HCT116 (cell line): ENCODE measurements around the gene CHCHD3.

Experiments used
- POLR2A ChIP-seq: IDR thresholded peaks from 2 replicates; pipeline ENCODE4 v1.7.0; 2011; ENCODE audit warnings: borderline replicate concordance; ENCODE audit not compliant: insufficient read depth, insufficient read length; ENCODE audit errors: extremely low read depth
- TF ChIP-seq, protein P1 (sequence below): IDR thresholded peaks from 2 replicates; pipeline ENCODE4 v1.6.1; 2012; ENCODE audit warnings: low read depth
- TF ChIP-seq, protein P2 (sequence below), 3 experiments: fragments of 200-600 bp in 1 of 3; sonication (generic) in 1 of 3; IDR thresholded peaks in 2 of 3; conservative IDR thresholded peaks in 1 of 3; 2 replicates each; pipeline ENCODE4 v1.5.1; 2012 to 2017; ENCODE audit warnings: low read depth in 2 of 3, low read length in 2 of 3, antibody characterized with exemption in 1 of 3, borderline replicate concordance in 1 of 3, control low read depth in 1 of 3, mild to moderate bottlenecking in 1 of 3, mixed read lengths in 1 of 3, mixed run types in 1 of 3, moderate library complexity in 1 of 3; ENCODE audit not compliant: insufficient read depth in 1 of 3

DNA sequence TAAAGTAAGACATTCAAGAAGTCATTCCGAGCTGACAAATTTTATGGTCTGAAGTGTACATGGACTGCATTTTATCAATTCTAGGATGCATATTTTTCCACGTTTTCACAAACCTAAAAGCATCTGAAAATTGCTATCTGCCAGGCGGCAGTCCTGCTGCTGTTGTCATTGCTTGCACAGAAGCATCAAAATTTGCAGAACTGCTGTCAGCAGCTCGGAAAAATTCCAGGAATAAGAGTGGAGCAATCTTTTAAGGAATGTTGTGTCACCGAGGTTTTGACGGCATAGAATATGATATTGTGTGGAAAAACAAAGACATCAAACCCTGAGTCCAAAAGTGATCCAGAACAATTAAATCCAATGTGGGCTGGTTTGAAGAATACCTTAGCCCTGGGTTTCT lies 61.4 kb downstream of the CHCHD3 start:
- TF ChIP-seq, protein P1, sequence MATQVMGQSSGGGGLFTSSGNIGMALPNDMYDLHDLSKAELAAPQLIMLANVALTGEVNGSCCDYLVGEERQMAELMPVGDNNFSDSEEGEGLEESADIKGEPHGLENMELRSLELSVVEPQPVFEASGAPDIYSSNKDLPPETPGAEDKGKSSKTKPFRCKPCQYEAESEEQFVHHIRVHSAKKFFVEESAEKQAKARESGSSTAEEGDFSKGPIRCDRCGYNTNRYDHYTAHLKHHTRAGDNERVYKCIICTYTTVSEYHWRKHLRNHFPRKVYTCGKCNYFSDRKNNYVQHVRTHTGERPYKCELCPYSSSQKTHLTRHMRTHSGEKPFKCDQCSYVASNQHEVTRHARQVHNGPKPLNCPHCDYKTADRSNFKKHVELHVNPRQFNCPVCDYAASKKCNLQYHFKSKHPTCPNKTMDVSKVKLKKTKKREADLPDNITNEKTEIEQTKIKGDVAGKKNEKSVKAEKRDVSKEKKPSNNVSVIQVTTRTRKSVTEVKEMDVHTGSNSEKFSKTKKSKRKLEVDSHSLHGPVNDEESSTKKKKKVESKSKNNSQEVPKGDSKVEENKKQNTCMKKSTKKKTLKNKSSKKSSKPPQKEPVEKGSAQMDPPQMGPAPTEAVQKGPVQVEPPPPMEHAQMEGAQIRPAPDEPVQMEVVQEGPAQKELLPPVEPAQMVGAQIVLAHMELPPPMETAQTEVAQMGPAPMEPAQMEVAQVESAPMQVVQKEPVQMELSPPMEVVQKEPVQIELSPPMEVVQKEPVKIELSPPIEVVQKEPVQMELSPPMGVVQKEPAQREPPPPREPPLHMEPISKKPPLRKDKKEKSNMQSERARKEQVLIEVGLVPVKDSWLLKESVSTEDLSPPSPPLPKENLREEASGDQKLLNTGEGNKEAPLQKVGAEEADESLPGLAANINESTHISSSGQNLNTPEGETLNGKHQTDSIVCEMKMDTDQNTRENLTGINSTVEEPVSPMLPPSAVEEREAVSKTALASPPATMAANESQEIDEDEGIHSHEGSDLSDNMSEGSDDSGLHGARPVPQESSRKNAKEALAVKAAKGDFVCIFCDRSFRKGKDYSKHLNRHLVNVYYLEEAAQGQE: no peak
- TF ChIP-seq POLR2A: no peak
- TF ChIP-seq, protein P2, sequence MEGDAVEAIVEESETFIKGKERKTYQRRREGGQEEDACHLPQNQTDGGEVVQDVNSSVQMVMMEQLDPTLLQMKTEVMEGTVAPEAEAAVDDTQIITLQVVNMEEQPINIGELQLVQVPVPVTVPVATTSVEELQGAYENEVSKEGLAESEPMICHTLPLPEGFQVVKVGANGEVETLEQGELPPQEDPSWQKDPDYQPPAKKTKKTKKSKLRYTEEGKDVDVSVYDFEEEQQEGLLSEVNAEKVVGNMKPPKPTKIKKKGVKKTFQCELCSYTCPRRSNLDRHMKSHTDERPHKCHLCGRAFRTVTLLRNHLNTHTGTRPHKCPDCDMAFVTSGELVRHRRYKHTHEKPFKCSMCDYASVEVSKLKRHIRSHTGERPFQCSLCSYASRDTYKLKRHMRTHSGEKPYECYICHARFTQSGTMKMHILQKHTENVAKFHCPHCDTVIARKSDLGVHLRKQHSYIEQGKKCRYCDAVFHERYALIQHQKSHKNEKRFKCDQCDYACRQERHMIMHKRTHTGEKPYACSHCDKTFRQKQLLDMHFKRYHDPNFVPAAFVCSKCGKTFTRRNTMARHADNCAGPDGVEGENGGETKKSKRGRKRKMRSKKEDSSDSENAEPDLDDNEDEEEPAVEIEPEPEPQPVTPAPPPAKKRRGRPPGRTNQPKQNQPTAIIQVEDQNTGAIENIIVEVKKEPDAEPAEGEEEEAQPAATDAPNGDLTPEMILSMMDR (IDR thresholded peaks at IDR 0.05 in 2 of 3, conservative IDR thresholded peaks at IDR 0.05 in 1 of 3; ENCODE audit: borderline replicate concordance in 1 of 3, insufficient read depth in 1 of 3, low read depth in 2 of 3, low read length in 2 of 3): no peak
